GM21717 (cell line): ENCODE data around the gene GFPT1.

ENCODE experiments used
- ATAC-seq: cut with Tn5 transposase; IDR thresholded peaks from one replicate; pipeline ENCODE4 v1.9.1; 2021; ENCODE audit warnings: mild to moderate bottlenecking, moderate library complexity; ENCODE audit not compliant: unreplicated experiment

GFPT1 gene

DNA sequence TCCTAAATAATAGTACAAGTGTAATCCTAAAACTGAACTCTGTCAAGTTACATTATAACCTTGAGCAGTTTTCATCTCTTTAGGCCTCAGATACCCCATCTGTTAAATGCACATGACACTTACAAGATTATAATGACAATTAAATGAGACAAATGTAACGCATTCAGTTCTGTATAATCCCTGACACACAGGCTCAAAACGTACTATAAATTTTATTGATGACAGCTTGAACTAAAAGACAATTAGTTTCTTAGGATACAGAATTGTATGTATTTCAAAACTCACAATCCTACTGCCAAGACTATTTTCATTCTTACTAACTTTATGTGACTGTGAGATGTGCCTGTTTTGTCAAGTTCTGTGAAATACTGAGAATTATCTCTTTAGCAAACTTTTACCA lies 56.2 kb downstream of the GFPT1 start:
- ATAC-seq: no peak

DNA sequence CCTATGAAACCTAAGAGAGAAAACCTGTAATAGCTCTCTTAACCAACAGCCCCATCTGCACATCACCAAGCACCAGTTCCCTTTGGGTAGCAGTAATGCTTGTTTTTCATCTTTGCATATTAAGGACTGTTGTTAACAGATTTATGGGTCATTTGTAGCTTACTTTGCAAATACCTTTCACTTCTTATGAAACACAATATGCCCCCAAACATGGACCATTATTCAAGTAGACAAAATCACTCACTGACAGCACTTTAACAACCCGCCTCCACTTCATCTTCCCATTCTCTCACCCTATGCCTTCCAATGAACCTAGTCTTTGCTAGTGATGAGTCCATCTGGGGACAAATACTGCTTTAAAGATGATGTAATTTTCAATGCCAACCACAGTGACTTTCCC lies 64.4 kb downstream of the GFPT1 start:
- ATAC-seq: no peak

DNA sequence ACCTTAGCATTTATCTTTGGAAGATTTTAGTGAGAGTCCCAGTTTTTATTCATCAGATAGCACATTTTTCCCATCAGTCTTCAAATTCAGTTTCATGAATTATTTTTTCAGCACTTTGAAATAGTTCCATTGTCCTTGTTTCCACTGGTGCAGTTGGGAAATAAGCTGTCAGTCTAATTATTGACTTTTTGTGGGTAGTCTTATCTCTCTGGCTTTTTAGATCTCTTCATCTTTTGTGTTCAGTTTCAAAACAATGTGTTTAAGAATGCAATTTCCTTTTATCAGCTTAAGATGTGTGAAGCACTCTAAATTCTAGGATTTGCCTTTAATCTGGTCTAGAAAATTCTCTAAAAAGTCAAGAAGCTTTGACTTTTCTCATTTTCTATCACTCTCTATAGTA lies 70.5 kb downstream of the GFPT1 start:
- ATAC-seq: no peak

DNA sequence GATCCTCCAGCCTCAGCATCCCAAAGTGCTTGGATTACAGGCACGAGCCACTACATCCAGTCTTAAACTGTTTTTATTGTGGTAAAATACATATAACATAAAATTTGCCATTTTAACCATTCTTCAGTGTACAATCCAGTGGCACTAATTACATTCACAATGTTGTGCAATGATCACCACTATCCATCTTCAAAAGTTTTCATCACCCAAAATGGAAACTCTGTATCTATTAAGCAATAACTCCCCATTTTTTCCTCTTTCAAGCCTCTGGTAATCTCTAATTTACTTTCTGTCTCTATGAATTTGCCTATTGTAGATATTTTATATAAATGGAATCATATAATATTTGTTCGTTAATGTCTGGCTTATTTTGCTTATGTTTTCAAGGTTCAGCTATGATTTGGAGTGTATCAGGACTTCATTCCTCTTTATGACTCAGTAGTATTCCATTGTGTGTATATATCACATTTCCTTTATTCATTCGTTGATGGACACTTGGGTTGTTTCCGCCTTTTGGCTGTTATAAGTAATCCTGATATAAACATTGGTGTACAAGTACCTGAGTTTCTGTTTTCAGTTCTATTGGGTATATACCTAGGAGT lies 71.8 kb downstream of the GFPT1 start:
- no peak for ATAC-seq

DNA sequence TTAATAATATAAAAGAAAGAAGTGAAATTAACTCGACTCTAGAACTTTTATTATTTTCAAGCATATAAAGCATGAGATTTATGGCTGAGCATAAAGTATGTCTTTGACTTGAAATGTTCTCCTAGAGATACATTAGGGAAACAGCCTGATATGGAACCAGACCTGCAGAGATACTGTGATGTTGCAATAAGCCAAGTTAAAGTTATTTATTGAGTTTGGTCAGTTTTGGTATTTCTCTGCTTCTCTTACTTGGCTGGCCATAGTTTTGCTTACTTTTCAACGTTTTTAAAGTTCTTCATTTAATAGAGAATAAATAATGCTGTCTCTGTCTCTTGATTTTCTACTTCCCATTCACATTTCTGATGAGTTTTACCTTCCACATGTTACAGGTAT lies 76.0 kb downstream of the GFPT1 start:
- ATAC-seq: no peak

DNA sequence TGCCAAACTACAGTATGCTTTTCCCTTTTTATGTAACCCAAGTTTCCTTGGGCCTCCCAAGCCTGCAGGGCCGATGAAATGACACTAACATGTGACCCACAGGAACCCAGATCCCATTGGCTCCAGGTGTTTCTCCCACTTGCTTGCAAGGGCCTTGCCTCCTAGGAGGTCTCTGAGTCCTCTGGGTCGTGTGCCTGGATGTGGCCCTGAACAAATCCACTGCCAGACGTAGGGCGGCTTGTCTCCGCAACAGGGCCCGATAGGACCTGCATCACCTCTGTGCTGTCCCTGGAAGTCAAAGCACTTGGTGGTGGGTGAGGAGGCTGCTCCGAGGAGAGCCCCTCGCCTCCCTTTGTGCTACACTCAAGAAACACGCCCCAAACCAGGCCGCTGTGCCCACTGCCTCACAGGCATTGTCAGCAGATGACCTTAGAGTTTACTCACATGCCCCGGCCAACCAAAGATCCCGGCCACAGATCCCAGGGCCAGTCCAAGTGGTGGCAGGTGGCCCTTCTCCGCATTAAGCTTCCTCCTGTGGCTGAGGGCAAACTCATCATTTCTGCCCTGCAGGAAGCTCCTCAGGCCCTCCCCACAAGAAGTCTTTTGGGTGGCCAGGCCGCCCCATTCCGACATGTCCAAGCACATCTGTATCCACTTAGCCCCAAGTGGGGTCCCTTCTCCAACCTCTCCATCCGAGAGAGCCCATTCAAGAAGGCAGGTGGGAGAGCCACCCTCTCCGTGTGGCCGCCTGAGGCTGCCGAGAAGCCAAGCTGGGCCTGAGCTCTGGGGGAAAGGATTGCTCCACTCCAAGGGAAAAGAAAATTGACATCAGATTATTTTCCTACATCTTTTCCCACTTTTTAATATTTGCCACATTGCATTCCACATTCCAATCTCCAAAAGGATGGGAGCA lies 76.7 kb downstream of the GFPT1 start:
- ATAC-seq: no peak

DNA sequence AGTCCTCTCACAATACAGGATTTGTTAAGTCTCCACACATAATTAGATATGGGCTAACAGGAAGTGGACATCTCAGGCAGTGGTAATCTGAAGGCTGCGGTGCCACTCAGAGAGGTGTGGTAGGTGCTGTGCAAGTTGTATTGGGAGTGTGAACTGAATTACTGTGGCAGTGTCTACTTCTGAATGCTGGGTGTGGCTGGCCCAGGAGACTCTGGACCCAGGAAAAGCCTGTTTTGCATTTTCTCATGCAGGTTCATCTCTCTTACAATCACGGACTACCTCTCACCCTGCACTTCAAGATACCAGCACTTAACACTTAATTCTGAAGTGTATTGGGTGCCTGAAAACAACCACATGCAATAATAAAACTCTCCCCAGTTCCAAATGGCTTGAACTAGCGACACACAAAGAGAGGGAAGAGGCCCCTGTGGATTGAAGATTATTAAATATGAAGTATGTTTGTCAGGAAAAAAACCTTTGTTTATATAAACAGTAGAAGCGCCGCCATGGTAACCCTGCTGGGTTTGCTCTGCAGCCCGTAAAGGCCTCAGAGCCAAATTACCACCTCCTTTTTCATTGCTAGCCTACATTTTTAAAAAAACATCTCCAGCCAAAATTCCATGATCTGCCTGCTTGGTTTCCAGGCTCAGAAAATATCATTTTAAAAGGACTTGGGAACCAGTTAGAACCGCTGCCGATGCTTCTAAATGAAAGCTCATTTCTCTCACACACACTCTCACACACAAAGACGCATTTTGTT lies 77.5 kb downstream of the GFPT1 start:
- no peak for ATAC-seq

DNA sequence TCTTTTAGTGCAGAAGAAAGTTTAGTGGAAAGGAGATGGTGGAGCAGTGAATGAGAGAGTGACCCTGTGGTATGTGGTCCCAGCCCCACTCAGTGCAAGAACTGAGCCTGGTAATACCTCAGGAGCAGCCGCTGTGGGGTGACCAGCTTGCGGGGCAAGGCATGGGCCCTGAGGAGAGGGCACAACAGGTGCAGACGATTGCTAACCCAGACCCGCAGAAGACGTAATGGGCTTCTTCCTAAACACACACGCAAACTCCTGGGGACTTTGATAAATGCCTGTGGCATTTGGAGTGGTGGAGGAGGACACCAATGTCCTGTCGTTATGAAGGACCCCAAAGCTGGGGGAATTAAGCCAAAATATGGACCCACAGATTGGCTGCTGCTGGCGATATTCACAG lies 78.7 kb downstream of the GFPT1 start:
- ATAC-seq: no peak

DNA sequence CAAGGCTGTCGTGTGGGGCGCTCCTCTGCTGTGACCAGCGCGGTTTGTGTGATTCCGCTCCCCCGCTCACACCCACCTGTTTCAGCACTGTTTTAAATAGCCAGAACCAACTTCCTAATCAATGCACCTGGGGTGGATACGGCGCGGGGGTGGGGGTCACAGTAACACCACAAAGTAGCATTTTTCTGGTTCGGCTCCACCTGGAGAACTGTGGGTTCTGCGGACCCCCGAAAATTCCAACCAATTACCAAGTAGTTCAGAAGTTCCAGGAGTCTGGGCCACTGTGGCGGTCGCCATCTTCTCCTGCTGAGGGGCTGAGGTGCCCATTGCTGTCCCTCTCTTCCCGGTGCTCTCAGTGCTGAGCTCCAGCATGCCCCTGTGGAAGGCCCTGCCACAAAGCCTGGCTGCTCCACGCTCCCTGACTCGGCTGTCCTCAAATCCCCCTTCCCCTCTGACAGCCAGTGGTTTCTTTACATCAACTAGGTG lies 79.4 kb downstream of the GFPT1 start:
- ATAC-seq: no peak

DNA sequence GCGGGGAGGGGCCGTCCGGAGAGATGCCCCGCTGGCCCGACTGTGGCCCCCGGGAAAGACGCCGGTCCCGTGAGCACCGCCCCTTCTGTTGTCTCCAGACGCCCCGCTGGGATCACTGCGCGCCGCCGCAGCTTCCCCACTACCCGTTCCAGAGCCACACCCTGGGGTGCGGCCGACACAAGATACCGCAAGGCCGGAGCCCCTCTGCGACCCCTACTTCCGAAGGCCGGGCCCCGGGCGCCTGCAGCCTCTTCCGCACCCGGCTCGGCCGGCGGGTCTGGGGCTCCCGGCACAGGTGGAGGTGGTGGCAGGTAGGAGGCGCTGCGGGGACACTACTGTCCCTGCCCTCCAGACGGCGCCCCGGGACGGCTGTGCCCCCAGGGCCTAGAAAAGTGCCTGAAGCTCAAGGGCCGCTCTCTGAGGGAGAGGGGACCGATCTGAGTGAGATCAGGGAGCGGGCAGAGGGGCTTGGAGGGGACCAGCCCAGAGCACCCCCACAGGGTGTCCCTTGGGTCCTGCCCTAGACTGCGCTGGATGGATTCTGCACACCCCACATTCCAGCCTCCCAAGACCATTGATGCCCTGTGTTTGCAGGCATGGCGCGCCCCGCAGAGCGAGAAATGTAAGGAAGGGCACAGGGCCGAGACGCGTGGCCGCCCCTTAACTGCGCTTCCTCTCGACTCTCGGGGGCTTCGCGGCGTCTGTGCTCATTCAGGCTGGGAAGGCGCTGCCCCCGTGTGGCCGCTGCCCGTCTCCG lies 80.0 kb downstream of the GFPT1 start:
- peak; percentile 78 for ATAC-seq

DNA sequence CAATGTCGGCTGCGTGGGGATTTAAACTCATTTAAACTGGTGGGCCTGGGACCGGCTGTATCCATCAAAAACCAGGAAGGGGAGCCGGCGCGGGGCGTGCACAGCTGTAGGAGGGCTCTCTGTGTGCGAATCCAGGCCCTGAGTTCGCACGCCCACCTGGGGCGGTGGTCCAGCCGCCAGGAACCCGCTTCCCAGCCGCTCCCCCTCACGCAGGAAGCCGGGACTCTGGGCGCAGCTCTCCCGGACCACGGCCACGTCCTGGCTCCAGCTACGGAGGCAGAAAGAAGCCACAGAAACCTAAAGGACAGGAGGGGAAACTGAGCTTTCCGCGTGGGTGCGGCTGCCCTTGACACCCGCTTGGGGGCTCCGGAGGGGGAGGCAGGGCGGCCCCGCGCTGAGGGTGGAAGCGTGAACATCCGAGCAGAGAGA lies 80.6 kb downstream of the GFPT1 start:
- no peak for ATAC-seq

DNA sequence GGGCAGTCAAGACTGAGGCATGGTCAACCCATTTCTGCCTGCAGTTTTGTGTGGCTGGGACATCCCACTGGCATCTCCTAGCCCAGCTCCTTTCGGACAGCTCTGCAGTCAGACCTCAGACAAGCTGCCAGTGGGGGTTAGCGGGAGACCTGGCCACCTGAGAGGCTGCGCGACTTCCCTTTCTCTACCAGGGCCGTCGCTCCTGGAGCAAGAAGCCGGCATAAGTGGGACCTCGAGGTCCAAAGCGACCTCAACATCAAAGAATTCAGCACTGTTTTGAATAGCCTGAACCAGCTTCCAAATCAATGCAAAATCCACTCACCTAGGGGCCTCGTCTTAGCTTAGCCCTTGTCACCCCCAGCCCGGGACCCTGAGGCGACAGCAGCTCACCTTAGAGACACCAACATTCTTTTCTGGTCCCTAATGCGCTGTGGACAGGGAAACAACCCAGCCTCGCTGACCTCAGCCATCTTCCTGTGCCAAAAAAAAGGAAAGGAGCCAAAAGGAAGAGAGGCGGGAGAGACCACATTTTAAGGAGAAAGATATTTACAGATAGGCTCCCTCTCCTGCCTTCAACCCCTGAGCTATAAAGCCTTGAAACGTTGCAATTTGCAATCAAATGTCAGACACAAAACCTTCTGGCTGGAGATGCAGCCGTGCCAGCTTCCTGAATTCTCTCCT lies 81.2 kb downstream of the GFPT1 start:
- no peak for ATAC-seq

DNA sequence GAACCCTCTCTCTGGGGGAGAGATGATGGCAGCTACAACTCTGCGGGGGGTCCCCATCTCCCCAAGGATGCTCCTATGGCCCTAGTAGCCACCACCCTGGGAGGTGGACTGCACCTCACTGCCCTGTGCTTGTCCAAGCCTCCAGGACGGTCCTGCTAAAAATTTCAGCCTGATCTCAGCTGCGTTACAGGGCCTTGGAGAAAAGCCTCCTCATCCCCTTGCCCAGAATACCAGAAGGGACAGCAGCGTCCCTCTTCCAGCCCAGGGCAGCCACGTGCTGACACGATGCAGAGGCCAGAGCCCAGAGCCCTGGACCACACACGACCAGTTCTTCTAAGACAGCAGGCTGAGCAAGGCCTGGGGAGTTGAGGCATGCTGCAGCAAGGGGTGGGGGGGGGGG lies 81.9 kb downstream of the GFPT1 start:
- ATAC-seq: no peak

DNA sequence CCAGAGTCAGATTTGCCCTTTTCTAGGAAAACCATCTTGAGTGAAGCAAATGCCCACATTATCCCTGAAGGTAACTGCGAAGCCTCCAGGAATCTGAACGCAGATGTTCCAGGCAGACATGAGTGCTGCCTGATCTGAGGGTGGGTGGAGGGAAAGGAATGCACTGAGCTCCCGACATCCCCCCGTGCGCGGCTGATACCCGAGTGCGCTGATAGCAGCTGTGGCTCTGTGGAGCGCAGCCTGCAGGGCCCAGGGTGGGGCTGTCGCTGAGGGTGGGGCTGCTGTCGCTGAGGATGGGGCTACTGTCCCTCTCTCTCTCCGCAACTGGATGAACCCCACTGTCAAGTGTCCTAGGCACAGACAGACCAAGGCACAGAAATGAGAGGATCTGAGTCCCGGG lies 82.4 kb downstream of the GFPT1 start:
- no peak for ATAC-seq

DNA sequence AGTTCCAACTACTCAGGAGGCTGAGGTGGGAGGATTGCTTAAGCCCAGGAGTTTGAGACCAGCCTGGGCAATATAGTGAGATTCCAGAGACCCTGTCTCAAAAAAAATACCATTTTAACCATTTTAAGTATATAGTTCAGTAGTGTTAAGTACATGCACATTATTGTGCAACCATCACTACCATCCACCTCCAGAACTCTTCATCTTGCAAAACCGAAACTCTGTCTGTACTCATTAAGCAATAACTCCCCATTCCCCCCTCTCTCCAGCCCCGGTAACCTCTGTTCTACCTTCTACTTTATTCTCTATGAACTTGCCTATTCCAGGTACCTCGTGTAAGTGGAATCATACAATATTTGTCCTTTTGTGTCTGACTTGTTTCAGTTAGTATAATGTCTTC lies 86.4 kb downstream of the GFPT1 start:
- no peak for ATAC-seq

DNA sequence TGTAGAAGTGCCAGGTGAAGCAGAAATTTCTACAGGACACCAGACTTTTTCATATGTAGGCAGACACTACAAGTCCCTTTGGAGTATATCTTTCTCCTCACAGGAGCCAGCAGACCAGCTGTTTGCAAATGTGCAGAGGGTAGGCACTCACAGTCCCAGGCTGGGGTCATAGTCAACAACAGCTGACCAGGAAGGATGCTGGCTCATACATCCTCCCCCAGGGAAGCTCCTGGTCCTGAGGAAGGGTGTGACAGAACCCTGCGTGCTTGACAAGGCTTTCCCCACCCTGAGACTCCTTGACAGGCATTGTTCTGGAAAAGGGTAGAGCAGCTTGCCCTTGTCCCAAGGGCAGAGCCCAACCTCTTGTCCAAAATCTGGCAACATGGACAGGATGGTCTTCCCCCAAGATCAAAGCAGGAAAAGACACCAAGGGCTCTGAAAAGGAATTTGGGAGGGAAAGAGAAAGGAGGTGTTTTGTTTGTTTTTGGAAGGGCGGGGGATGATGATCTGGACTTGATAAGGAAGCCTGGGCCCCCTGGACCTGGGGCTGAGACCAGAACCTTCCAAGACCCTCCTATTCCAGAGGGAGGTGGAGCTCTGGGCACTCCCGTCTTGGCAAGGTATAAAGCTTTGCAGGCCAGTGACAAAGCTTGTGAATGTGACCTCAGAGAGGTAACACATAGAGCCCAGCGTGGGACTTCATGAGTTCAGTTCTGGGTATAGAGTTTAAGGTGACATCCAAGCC lies 87.1 kb downstream of the GFPT1 start:
- no peak for ATAC-seq

DNA sequence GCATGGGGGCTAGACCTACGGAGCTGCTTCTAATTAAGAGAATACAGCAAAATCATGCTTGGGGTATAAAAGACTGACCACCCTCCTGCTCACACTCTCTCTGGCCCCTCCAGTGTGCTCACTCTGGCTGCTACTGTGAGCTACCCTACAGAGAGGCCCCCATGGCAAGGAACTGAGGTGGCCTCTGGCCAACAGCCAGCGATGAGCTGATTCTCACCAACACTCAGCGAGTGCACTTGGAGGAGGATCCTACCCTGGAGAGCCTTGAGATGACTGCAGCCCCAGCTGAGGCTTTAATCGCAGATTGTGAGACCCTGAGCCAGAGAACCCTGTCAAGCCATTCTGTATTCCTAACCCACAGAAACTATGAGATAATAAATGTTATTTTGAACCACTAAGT lies 88.2 kb downstream of the GFPT1 start:
- no peak for ATAC-seq

DNA sequence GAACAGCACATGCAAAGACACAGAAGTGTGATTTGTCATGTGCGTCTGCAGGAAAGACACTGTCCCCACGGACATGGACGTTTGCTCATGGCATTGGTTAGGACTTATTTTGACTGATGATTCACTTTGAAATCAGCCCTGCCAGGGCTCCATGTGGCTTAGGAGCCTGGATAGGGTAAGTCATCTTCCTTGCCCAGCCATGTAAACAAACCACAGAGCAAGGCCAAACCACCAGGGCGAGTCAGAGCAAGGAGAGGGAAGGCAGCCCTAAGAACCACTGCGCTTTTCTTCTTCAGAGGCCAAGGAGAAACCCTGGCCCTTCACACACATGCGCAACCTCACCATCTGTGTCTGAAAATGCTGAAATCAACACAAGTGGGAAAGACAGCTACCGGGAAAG lies 88.8 kb downstream of the GFPT1 start:
- ATAC-seq: no peak

DNA sequence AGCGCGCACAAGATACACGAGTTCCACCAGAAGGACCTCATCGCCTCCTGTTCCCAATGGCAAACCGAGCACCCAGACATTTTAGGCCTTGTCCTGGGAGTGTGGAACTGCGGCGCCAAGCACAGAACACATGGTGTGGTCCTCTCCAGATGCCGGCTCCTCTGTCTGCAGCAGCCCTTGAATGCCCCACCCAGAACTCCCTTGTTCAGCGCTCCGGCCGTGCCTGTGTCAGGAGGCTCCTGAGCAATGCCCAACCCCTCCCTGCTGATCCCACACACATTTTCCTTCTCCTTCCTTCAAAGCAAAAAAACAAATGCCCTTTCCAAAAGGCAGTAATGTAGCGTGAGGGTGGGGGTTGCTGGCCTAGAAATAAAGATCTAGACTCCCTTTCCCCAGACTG lies 89.8 kb downstream of the GFPT1 start:
- no peak for ATAC-seq

DNA sequence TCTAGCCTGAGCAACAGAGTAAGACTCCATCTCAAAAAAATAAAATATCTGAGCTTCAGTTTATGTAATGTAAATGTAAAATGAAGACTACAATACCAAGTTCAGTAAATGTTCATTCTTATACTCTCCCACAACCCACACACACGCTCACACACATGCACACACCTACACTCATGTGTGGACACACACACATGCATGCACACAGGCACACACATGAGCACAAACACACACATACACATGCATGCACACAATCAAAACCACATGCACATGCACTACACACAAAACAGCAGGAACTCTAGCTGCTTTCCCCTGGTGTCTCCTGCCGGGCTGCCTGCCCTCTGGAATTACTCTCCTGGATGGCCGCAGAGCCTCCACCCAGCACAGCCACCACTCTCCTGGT lies 90.6 kb downstream of the GFPT1 start:
- no peak for ATAC-seq
